T follicular helper cell (primary cell): ENCODE results near the gene GSTM2.

Experiments
- DNase-seq: peaks from one replicate; pipeline ENCODE4 v3.0.0-alpha.2; 2020; ENCODE audit warnings: low read depth

GSTM2 gene

DNA sequence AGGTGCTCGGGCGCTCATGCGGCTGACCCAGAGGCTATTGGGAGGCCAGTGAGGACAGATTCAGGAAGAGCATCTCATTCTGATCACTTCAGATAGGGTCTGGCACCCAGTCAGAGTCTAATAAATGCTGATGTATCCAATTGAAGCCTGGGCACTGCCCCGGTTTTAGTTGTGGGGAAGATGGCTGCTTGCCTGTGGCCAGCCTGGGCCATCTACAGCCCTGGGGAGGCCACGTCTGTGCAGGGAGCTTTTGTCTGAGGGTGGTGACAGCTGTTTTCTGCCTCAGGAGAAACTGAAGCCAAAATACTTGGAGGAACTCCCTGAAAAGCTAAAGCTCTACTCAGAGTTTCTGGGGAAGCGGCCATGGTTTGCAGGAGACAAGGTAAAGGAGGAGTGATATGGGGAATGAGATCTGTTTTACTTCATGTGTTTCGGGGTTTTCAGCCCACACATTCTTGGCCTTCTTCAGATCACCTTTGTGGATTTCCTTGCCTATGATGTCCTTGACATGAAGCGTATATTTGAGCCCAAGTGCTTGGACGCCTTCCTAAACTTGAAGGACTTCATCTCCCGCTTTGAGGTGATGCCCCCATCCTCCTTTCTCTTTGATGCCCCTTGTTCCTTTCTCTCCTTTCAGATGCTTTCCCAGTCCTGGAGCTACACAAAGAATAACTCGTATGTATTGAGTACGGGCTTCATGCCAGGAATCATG is 47.0 kb downstream of the GSTM2 start:
- no peak for DNase-seq

DNA sequence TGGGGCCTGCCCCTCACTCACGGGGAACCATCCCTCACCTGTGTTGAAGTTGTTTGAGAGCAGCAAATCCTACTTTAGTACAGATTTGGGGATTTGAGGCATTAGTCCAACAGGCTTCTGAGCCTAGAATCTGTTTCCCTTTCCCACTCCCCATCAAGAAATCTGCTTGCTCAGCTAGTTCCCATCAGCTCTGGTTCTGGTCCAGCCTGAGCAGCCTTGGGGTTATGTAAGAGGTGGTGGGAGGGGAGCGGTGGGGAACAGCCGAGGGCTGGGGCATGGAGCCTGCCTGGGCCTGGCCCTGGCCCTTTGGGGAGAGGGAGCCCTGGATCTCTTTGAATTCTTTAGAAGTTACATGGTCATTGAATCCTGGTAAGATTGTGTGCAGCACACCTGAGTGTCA is 48.3 kb downstream of the GSTM2 start:
- no peak for DNase-seq

DNA sequence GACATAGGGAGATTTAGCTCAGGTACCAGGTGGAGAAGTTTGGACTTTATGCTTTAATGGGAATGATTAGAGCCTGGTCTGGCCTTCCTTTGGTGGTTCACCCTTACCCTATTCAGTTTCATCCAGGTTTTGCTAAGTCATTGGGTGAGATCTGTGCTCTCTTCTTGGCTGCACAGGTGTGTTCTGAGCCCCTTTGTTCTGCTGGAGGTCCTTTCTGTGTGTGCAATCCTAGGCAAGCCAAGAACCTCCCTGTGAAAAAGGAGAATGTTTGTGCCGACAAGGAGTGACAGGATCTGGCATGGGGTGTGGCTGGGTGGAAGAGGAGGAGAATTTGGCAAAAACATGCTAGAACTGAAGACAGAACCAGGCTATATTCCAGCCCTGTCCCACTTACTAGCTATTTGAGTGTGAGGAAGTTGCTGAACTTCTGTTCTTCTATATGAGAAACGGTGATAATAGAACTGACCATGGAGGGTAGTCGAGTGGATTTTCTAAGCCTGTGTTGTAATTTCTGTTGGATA is 48.8 kb downstream of the GSTM2 start:
- no peak for DNase-seq

DNA sequence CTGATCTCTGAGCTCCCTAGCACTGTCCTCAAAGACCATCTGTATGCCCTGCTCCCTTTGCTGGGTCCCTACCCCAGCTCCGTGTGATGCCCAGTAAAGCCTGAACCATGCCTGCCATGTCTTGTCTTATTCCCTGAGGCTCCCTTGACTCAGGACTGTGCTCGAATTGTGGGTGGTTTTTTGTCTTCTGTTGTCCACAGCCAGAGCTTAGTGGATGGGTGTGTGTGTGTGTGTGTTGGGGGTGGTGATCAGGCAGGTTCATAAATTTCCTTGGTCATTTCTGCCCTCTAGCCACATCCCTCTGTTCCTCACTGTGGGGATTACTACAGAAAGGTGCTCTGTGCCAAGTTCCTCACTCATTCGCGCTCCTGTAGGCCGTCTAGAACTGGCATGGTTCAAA is 49.9 kb downstream of the GSTM2 start:
- DNase-seq, result no peak

DNA sequence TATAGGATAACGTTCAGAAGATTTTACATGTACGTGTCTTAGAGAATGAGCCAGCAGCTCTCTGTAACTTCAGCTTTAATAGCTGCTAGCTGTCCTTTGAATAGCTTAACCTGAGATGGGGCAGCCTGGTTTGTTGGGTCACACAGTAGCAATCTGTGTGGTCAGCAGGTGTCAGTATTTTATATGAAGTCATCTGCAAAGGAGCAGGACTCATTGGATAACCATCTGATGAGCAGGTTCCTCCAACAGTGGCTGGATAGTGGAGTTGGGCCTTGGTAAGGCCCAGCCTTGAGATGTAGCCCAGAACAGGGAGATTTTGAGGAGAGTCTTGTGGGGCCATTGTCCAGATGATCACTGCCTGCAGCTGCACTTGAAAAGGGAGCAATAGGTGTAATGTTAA is 50.6 kb downstream of the GSTM2 start:
- DNase-seq, result no peak

DNA sequence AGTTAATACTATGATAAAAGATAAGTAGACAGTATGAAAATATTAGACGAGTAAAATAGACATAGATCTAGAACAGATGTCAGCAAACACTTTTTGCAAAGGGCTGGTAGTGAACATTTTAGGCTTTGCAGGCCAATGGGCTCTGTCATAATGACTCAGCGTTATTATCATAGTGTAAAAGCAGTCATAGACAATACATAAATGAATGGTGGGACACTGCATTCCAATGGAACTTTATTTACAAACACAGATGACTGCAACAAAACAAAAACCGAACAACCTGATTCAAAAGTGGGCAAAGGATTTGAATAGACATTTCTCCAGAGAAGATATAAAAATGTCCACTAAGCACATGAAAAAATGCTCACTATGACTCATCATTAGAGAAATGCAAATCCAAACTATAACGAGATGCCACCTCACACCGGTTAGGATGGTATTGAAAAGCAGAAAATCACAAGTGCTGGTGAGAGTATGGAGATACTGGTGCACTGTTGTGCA is 51.5 kb downstream of the GSTM2 start:
- DNase-seq, result no peak

DNA sequence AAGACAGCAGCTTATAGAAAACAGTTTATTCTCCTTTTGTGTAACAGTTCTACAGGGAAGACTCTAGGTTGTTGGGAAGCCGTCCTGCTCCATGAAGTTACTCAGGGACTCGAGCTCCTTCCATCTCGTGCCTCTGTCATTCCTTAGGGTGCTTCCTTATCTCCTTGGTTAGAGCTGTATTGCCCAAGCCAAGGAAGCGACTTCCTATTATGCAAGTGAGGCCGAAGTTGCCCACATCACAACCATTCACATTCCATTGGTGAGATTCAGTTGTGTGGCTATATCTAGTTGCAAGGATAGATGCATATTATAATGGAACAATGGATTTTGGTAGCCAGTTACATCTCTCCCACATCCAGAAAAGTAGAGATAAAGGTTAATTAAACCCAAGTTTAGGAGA is 53.2 kb downstream of the GSTM2 start:
- DNase-seq, result no peak

DNA sequence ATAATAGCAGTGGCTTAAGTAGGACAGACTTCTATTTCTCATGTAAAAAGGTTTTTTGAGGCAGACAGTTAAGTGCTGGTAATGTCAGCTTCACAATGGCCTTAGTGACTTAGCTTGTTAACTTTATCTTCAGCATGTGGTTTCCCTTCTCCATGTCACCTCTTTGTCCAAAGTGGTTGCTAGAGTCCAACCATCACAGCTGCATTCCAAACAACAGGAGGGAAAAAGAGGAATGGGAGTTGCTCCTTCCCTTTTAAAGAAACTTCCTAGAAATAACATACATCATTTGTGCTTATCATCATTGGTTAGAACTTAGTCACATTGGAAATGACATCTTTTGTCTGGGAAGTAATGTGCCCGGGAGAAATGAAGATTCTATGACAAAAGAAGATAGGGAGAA is 54.1 kb downstream of the GSTM2 start:
- DNase-seq, result no peak

DNA sequence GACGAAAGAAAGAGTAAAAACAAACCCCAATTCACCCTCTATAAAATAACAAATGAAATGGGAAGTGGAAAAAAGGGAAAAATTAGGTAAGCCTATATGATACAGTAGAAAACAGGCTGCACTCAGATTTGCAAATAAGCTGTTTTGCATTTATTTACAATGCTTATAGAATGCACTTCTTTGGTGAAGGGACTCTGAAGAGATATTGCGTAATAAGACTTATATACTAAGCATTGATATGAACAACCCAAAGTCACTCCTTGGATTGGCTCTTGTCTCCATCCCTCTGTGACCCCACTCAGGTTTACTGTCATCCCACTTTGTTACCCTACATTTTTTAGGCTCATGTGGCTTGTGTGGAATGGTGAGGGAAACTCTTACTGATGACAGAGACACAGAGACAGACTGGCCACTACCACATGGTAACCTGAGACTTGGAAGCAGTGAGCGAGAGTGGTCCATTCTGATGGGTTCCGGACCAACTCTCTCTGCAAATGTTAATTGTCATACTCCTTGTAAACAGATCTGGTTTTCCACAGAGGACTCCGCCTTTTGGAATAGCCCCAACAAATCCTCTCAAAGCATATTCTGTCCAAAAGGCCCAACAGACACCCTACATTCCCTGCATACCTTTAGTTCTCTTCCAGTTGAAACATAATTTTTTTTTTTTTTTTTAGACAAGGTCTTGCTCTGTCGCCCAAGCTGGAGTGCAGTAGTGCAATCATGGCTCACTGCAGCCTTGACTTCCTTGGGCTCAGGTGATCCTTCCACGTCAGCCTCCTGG is 55.2 kb downstream of the GSTM2 start:
- no peak for DNase-seq
